ENCODE measurements around the gene RBFOX2.
"Not testable (repeated sequence)": the region's sequence is repeated elsewhere in the genome, so short reads cannot be mapped to it uniquely, and the experiment has no call there.

The RBFOX2 gene

GRCh38 chr22:35795476-35795875, 233.1 kb downstream of the RBFOX2 start:
- no peak for DNase-seq (ENCODE audit: extremely low read depth in 1 of 2, low read depth in 1 of 2)

- no peak for DNase-seq (ENCODE audit: extremely low read depth in 1 of 2, low read depth in 1 of 2)
Measured at GRCh38 chr22:35792506-35792905, 236.1 kb downstream of the RBFOX2 start.

- DNase-seq (ENCODE audit: extremely low read depth in 1 of 2, low read depth in 1 of 2), result not testable (repeated sequence)
Measured at GRCh38 chr22:35791788-35792187, 236.8 kb downstream of the RBFOX2 start.

GRCh38 chr22:35785181-35785923, 243.3 kb downstream of the RBFOX2 start:
- no peak for DNase-seq (ENCODE audit: extremely low read depth in 1 of 2, low read depth in 1 of 2)

- no peak for DNase-seq (ENCODE audit: extremely low read depth in 1 of 2, low read depth in 1 of 2)
Measured at GRCh38 chr22:35784633-35785032, 244.0 kb downstream of the RBFOX2 start.

DNA sequence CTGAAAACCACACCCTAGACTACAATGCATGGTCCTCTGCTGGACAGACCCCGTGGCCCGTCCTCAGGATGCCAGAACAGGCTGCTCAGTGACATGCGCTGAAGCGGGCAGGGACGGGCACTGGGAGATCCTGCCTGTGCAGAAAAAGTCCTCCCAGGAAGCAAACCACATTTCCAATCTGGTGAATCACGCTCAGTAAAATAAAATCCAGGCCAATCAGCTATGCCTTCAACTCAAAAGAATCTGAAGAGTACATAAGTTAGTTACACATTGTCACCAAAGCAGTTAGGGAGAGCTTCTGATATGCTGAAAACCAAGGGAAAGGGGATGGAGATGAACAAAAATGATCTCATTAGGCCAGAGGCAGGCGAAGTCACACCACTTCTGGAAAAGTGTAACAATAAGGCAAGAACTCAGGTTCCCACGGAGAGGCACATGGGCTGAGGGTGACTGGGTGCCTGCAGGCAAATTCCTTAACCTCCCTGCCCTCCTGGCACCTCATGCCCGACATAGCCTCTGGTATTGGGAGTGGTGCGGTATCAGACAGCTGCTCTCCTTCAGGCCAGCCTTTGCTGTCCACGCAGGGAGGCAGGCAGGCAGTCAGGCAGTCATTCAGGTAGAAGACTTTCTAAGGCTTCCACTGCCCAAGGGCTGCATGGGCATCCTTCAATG, 244.5 kb downstream of the RBFOX2 start:
- no peak for DNase-seq (ENCODE audit: extremely low read depth in 1 of 2, low read depth in 1 of 2)

DNA sequence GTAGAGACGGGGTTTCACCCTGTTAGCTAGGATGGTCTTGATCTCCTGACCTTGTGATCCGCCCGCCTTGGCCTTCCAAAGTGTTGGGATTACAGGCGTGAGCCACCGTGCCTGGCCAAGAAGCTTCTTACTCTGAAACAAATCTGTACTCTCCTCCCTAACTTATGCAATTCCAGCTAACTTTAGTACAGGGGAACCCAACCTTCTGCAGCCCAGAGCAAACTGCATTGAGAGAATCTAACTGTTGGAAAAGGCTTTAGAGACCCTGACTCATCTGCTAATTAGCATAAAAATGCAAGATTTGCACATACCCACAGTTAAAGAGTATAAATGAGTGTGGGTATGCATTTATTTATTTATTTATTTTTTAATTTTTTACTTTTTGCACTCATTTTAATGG, 246.1 kb downstream of the RBFOX2 start:
- no peak for DNase-seq (ENCODE audit: extremely low read depth in 1 of 2, low read depth in 1 of 2)

- DNase-seq (ENCODE audit: extremely low read depth in 1 of 2, low read depth in 1 of 2), result no peak
Measured at GRCh38 chr22:35781898-35782297, 246.7 kb downstream of the RBFOX2 start.

DNA sequence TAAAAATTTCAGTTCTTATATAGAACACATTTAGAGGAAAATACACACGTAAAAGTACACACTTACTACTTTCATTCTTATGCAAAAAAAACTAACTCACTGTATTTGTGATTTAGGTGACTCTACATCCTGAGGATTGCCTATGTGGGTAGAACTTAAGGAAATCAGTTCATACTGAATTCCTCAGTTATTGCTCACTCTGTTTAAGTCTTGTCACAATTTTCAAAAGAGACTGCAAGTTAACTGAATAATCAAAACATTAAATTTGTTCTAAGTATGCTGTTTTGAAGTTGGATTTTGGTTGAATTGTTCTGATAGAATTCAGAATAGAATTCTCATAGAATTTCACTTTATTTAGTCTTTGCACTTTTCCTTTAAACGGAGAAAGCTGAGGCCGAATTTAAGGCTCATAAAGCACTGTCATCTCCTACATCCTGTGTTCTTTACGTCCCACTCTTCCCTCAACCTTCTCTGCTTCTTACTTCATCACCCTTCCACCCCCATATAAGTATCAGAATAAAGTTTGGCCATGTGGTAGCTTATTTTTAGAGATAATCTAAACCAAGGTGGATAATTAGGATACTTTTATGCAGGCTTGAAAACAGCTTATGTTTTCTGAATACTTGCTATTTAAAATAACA, 251.2 kb downstream of the RBFOX2 start:
- no peak for DNase-seq (ENCODE audit: extremely low read depth in 1 of 2, low read depth in 1 of 2)

GRCh38 chr22:35775339-35775738, 253.3 kb downstream of the RBFOX2 start:
- DNase-seq (ENCODE audit: extremely low read depth in 1 of 2, low read depth in 1 of 2), result no peak

DNA sequence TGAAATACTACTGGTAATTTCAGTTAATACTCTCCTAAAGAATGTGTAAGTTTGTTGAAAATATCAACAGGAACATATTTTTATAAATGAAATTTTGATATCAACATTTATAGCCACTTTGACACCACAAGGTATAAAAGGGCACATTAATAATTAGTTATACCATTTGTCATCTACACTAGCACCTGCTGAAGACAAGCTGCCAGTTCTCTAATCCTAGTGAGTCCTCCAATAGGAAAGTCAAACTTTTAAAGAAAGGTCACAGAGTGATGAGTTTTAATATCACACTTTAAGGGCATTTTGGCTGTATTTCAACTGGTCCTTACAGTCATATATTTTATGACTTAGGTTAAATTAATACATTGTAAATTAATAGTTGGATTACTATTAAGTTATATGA, 258.6 kb downstream of the RBFOX2 start:
- no peak for DNase-seq (ENCODE audit: extremely low read depth in 1 of 2, low read depth in 1 of 2)

- DNase-seq (ENCODE audit: extremely low read depth in 1 of 2, low read depth in 1 of 2), result no peak
Measured at GRCh38 chr22:35766654-35767580, 261.7 kb downstream of the RBFOX2 start.

- no peak for DNase-seq (ENCODE audit: extremely low read depth in 1 of 2, low read depth in 1 of 2)
Measured at GRCh38 chr22:35761037-35761436, 267.6 kb downstream of the RBFOX2 start.

DNA sequence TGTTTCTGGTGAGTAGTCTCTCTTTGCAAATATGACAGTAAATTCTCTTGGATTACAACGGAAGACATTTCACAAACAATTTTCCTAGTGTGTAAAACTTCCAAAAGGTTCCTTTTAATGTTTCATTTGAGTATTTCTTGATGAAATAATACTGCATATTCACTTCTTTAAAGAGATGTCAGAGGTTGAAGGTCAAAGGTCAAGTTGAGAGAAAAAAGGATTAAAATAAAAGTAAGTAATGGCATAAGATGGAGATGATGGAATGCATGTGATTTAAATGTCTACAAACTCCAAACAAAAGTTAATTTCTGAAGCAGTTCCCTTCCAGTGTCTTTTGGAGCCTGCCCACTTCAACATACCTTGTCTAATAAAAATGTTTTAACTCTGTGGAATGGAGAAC, 270.2 kb downstream of the RBFOX2 start:
- DNase-seq (ENCODE audit: extremely low read depth in 1 of 2, low read depth in 1 of 2), result no peak

- DNase-seq (ENCODE audit: extremely low read depth in 1 of 2, low read depth in 1 of 2), result no peak
Measured at GRCh38 chr22:35756722-35757121, 271.9 kb downstream of the RBFOX2 start.

DNA sequence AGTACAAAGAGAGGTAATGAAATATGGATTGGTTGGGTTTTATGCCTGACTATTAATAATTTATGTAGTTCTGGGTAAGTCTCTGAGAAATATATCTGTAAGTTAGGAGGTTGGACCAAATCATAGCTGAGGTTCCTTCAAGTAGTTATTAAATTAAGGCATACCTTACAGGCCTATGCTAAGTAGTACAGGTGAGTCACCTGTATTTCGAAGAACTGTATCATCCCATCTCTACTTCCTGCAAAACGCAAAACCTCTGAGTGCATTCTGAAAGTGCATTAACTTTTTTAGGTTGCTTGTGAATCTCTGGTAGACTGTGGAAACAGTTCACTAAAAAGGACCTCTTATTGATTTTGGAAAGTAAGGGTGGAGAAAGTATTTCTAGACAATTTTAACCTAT, 273.9 kb downstream of the RBFOX2 start:
- no peak for DNase-seq (ENCODE audit: extremely low read depth in 1 of 2, low read depth in 1 of 2)

DNA sequence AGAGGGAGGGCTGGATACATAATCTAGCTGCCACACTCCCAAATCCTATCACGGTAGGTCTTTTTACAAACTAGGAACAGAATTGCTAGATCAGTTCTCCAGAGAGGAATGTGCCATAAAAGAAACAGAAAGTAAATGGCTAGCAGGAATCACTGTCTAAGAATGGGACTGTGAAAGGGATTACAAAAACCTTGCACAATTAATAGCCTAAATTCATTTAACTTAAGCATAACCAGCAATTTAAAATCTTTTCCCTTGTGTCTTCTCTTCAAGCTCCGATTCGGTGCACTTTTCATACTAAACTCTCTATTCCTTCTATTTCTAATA, 275.8 kb downstream of the RBFOX2 start:
- no peak for DNase-seq (ENCODE audit: extremely low read depth in 1 of 2, low read depth in 1 of 2)

DNA sequence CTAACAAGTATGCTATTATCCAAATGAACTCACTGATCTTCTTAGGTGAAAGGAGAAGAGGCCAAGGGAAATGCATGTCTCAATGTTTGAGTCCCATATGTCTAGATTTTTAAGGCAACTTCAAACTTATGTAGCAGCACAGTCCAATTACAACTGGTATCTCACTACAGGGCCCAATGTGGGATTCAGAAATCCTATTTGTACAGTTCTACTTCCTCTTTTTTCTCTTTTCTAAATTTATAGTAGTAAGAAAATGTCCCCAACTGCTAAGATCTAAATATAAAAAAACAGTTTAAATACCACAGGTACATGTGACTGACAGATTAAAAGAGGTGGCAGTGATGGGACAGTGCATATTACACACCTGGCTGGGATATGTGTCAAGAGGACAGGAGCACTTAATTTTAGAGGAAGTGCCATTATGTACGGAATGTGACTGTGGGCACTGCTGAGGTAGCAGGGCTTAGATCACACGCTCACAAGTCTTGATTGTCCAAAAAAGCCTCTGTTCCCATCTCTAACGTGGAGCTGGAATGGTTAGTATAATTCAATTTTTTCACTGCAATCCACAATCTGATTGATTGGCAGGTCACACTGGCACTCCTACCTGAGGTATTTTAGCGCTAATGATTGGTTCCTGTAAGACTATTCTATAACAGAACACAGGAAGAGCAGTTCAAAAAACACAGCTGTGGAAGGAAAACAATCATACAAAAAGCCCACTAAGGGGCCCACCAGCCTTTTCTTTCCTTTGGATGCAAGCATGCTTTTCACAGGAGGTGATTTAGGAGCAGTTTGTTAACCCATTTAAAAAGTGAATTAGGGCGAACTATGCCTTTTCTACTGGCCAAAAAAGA, 276.4 kb downstream of the RBFOX2 start:
- DNase-seq (ENCODE audit: extremely low read depth in 1 of 2, low read depth in 1 of 2), result no peak

DNA sequence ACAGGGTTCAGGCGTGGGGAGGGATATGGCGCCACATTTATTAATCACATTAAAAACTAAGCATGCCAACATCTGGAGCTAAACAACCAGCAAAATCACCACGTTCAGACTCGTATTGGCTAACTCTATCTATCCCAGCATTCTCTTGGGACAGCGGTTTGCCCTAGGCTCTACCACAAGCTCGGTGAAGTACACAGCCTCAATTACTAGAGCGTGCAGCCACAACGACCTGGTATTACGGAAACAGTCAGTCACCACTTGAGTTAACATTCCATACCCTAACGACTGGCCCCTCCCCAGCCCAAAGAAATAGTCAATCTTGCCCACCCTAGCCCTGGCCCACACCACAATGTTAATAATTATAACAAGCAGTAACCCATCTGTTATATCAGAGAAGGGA, 278.8 kb downstream of the RBFOX2 start:
- DNase-seq (ENCODE audit: extremely low read depth in 1 of 2, low read depth in 1 of 2), result no peak
